Duodenal mucosa (tissue), 2 donors: ENCODE measurements around the gene E2F4.

ENCODE experiments used
- H3K27ac ChIP-seq: one replicate; pipeline ENCODE4 v1.7.0; 2013; ENCODE audit warnings: low read depth, low read length
- H3K27me3 ChIP-seq, 2 donors: one replicate each; pipeline ENCODE4 v1.7.0; 2013; ENCODE audit warnings: low read length in 2 of 2, control low read depth in 1 of 2; ENCODE audit not compliant: insufficient read depth in 2 of 2, control insufficient read depth in 1 of 2
- H3K36me3 ChIP-seq, 2 donors: one replicate each; pipeline ENCODE4 v1.7.0; 2013; ENCODE audit warnings: low read length in 2 of 2, control low read depth in 1 of 2; ENCODE audit not compliant: insufficient read depth in 2 of 2, control insufficient read depth in 1 of 2
- H3K4me1 ChIP-seq, 2 donors: one replicate each; pipeline ENCODE4 v1.7.0; 2013; ENCODE audit warnings: low read length in 2 of 2, control low read depth in 1 of 2; ENCODE audit not compliant: insufficient read depth in 2 of 2, control insufficient read depth in 1 of 2
- H3K4me3 ChIP-seq, 2 donors: one replicate each; pipeline ENCODE4 v1.7.0; 2013; ENCODE audit warnings: low read length in 2 of 2, low read depth in 1 of 2
- H3K9ac ChIP-seq, 2 donors: one replicate each; pipeline ENCODE4 v1.7.0; 2013; ENCODE audit warnings: low read length in 2 of 2, low read depth in 1 of 2
- H3K9me3 ChIP-seq, 2 donors: one replicate each; pipeline ENCODE4 v1.7.0; 2013; ENCODE audit warnings: low read length in 2 of 2, control low read depth in 1 of 2; ENCODE audit not compliant: control insufficient read depth in 1 of 2

The E2F4 gene, protein sequence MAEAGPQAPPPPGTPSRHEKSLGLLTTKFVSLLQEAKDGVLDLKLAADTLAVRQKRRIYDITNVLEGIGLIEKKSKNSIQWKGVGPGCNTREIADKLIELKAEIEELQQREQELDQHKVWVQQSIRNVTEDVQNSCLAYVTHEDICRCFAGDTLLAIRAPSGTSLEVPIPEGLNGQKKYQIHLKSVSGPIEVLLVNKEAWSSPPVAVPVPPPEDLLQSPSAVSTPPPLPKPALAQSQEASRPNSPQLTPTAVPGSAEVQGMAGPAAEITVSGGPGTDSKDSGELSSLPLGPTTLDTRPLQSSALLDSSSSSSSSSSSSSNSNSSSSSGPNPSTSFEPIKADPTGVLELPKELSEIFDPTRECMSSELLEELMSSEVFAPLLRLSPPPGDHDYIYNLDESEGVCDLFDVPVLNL

DNA sequence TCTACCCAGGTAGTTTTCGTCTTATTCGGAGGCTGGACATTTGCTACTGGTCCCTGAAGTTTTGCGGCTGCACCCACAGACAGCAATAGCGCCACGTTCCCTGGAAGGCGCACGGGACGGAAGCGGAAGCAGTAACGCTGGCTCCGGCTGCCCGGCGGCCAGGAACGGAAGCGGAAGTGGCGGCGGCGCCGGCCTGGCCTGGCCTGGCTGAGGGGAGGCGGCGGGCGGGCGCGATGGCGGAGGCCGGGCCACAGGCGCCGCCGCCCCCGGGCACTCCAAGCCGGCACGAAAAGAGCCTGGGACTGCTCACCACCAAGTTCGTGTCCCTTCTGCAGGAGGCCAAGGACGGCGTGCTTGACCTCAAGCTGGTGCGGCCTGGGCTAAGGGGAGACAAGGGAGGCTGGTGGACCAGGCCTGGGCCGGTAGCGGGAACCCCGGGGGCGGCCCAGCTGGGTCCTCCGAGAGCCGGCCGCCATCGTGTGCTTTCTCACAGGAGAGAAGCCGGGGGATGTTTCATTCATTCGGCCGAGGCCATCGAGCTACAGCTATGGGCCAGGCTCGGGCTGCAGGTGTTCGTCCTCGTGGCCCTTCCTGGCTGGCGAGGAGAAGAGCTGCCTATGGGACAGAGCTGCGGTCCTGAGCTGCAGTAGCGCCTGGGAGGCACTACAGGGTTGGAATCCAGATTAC lies at the start of gene E2F4:
Gene E2F4 (plus strand): TSS at position 161 of the 687 bp plus-strand sequence. CDS start 73 bp downstream, at position 234.
- H3K27ac ChIP-seq, result no peak within 1 kb of the TSS

DNA sequence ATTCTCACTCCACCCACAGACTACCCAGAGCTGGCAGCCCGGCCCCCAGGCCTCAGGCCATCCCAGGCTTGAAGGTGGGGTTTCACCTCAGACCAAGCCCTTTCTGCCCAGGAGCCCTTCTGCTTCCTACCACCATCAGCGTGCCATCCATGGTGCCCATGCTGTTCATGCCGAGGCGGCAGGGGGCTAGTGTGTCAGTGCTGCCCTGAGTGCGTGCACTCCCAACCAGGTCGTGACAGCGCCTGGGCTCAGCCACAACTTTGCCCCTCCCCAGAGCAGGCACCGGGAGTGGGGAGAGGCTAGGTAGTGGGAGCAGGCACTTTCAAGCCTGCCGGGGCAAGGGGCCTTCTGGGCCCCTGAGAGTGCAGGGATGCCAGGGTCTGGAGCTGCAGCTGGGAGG lies 49.6 kb upstream of the E2F4 start:
- Histone ChIP-seq H3K4me1 (no peaks in the 10 kb centered on the region), H3K9me3 (no peaks in the 10 kb centered on the region), H3K27ac (no peak overlapping the region), H3K4me3 (no peak overlapping the region), H3K9ac (no peak overlapping the region), H3K36me3 (peaks cover 34 to 93% of the 10 kb centered on the region in 2 donors), H3K27me3 (no peaks in the 10 kb centered on the region)

More for the DNA sequence above, at the start of gene E2F4:
- Histone ChIP-seq H3K36me3 (peaks cover 37 to 40% of the 10 kb centered on the region in 2 donors), H3K9ac (peak within 1 kb of the TSS; percentile 80 to 99), H3K4me1 (peaks cover 16 to 33% of the 10 kb centered on the region in 2 donors), H3K9me3 (no peaks in the 10 kb centered on the region), H3K4me3 (peak within 1 kb of the TSS; percentile 92 to 96), H3K27me3 (no peaks in the 10 kb centered on the region)

DNA sequence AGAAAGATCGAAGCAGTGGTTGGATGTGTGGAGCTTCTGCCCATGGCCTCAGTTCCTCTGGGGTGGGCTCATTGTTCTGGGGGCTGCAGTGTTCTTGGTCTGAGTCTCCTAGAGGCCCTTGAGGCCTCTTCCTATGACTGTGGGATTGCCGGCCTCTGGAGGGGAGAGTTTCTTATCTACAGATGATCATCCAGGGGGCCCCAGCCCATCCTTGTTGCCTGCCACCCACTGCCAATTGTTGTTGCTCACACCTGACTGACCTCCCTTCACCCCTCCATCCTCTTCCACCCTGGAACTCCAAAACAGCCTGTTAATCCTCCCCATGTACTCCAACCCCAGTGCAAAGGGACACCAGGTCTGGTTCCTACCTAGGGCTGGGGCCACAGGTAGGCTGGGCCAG lies 47.0 kb upstream of the E2F4 start:
- Histone ChIP-seq H3K4me3 (no peak overlapping the region), H3K9ac (no peak overlapping the region), H3K36me3 (peaks cover 28 to 86% of the 10 kb centered on the region in 2 donors), H3K27me3 (no peaks in the 10 kb centered on the region), H3K9me3 (no peaks in the 10 kb centered on the region), H3K4me1 (no peaks in the 10 kb centered on the region), H3K27ac (no peak overlapping the region)

GRCh38 chr16:67145746-67146145 lies 46.2 kb upstream of the E2F4 start:
- Histone ChIP-seq H3K4me1 (peaks cover 0 to 3% of the 10 kb centered on the region in 2 donors), H3K36me3 (peaks cover 20 to 78% of the 10 kb centered on the region in 2 donors), H3K9ac (no peak overlapping the region), H3K4me3 (no peak overlapping the region), H3K27me3 (no peaks in the 10 kb centered on the region), H3K9me3 (no peaks in the 10 kb centered on the region), H3K27ac (no peak overlapping the region)

DNA sequence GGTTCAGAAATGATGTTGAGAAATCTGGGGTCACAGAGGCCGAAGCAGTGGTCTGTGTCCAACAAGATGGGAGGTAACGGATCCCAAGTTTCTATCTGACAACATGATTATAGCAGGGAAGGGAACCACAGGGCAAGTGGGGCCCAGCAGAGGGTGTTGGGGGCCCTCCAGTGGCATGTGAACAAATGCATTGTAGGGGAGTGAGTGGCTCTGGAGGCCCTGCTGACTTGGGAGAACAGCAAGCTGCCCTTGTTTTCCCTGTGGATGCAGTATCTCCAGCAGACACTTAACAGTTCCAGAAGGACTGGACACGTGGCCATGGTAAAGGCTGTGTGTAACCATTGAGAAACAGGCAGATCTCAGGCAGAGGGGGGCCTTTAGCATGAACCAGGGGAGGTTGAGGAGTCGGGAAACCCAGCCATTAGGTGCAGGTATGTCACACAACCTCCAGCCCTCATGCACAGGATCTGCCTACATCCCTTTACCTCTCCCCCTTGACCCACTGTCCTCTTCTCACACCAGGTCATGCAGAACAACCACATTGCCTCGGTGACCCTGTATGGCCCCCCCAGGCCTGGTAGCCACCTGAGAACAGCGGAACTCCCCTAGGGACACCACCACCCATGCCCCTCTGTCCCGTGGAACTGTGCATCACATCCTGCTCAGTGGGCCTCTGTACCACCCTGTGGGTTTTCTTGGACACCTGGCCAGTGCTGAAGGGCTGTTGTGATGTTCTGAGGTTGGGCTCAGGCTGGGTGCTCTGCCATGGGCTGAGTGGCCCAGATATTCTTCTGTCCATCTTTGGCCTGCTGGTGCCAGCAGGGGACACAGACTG lies 45.2 kb upstream of the E2F4 start:
- Histone ChIP-seq H3K9me3 (no peaks in the 10 kb centered on the region), H3K27ac (no peak overlapping the region), H3K9ac (no peak overlapping the region), H3K36me3 (peaks cover 17 to 68% of the 10 kb centered on the region in 2 donors), H3K4me1 (peaks cover 0 to 10% of the 10 kb centered on the region in 2 donors), H3K4me3 (no peak overlapping the region), H3K27me3 (no peaks in the 10 kb centered on the region)

DNA sequence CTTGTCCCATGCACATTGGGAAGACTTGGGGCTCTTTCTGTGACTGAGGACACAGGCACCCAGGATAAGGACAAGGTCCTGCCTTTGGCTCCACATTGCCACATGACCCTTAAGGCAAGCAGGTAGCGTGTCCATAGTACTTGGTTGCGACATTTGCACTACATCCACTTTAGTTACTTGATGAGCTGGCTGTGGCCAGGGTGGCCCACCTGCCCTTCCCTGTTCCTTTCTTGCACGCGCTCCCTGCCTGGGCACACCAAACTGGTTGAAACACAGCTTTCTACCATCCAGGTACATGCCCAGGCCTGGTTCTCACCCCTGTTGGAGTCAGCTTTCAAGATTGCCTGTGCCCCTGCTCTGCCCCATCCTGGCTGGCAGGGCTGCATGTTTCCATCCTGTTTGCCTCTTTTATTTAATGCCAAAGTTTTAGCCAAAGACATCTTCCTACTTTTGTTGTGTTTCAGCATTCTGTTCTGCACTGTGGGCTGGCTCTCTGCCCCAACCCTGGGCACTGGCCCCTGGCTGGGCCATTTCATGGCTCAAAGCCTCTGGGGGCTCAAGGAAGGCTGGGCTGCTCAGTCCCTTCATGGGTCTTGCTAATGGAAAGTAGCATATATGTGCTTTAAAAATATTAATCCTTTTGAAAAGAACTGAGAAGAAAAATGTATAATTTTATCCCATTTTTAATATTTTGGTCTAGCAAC lies 44.4 kb upstream of the E2F4 start:
- Histone ChIP-seq H3K36me3 (peaks cover 17 to 59% of the 10 kb centered on the region in 2 donors), H3K27ac (no peak overlapping the region), H3K4me3 (no peak overlapping the region), H3K27me3 (no peaks in the 10 kb centered on the region), H3K4me1 (peaks cover 0 to 10% of the 10 kb centered on the region in 2 donors), H3K9me3 (no peaks in the 10 kb centered on the region), H3K9ac (no peak overlapping the region)

DNA sequence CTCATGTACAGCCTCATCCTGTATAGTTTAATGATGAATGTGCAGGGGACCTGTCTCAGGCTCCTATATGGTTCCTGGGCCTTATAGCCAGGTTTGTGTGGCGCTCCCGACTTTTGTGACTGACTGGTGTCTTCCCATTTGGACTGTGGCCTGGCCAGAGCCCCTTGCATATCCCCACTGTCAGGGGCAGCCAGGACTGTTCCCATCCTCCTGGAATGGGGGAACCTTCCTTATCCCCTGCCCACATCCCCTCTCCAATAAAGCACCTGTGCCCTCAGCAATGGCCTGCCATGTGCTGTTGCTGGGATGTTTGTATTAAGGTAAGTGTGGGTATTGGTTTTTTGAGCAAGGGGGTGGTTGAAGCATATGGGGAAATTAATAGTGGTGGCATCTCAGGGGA lies 43.7 kb upstream of the E2F4 start:
- H3K4me1 ChIP-seq, result peaks cover 0 to 10% of the 10 kb centered on the region in 2 donors
- H3K9me3 ChIP-seq, result no peaks in the 10 kb centered on the region
- no peak overlapping the region for H3K4me3 ChIP-seq
- H3K27me3 ChIP-seq, result no peaks in the 10 kb centered on the region
- no peak overlapping the region for H3K27ac ChIP-seq
- no peak overlapping the region for H3K9ac ChIP-seq
- H3K36me3 ChIP-seq, result peaks cover 17 to 54% of the 10 kb centered on the region in 2 donors

DNA sequence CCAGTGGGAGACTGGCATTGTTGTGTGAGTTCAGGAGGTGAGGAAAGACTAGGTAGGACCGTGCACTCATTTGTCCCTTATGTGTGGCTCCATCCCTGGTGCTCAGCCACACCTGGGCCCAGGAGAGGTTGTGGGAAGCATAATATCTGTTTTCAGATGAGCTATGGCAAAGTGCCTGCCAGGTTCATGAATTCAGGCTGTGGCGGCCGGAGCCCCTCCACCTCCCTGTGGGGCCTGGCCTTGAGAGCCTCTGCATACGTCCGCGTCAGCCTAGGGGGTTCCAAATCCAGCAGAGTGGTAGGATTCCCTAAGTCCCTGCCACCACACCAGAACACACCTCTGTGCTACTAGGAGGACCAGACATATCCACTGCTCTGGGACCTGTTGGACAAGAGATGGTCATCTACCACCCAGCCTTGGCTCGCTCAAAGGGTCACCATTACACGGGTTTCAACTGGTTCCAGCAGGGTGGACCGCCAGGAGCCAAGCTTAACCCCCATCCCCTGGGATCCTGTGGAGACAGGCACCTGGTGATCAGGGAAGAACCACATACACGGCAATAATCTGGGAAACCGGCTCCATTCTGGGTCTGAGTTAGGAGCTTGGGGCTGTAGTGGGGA lies 43.2 kb upstream of the E2F4 start:
- H3K27me3 ChIP-seq, result no peaks in the 10 kb centered on the region
- H3K9me3 ChIP-seq, result no peaks in the 10 kb centered on the region
- H3K9ac ChIP-seq, result no peak overlapping the region
- peaks cover 0 to 10% of the 10 kb centered on the region in 2 donors for H3K4me1 ChIP-seq
- H3K4me3 ChIP-seq, result no peak overlapping the region
- no peak overlapping the region for H3K27ac ChIP-seq
- H3K36me3 ChIP-seq, result peaks cover 17 to 50% of the 10 kb centered on the region in 2 donors

DNA sequence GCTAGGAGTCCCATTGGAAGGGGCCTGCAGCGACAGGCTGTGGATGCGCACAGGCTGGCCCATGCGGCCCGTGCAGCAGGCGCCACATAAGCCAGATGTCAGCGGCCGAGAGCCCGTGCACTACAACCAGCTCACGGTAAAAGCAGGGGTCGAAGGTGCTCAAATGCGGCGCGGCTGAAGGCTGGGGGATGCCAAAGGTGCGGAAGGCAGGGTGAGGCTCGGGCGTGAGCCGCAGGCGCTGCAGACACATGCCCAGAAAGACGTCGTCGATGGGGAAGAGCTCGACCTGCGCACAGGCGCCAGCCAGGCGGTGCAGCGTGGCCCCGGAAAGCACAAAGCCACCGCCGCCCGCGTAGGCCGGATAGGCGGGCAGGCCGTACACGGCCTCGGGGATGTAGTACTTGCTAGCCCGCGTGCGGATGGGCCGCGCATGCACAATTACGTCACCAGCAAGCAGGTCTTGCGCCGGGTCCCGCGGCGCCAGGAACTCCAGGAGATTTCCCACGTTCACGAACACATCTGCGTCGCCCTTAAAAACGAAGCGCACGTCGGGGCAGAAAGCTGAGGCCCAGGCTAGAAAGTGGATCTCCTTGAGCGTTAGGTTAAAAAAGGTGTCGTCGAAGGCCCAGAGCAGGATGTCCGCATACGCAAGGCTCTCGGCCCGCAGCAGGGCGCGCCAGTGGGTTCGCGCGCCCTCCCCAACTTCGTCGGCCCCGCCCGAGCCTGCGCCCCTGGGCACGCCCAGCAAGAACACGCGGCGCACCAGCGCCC lies 42.5 kb upstream of the E2F4 start:
- peaks cover 11 to 43% of the 10 kb centered on the region in 2 donors for H3K36me3 ChIP-seq
- no peak overlapping the region for H3K27ac ChIP-seq
- H3K4me1 ChIP-seq, result peaks cover 0 to 10% of the 10 kb centered on the region in 2 donors
- no peak overlapping the region for H3K4me3 ChIP-seq
- no peak overlapping the region for H3K9ac ChIP-seq
- no peaks in the 10 kb centered on the region for H3K27me3 ChIP-seq
- no peaks in the 10 kb centered on the region for H3K9me3 ChIP-seq
